Fibroblast of the conjunctiva (primary cell): Measurements from ENCODE around the gene EEF1G.
"Not testable (repeated sequence)": the region's sequence is repeated elsewhere in the genome, so short reads cannot be mapped to it uniquely, and the experiment has no call there.

Experiments used
- DNase-seq: peaks from one replicate; pipeline ENCODE4 v3.0.0-alpha.2; 2010; ENCODE audit warnings: low read depth

Gene EEF1G

DNA sequence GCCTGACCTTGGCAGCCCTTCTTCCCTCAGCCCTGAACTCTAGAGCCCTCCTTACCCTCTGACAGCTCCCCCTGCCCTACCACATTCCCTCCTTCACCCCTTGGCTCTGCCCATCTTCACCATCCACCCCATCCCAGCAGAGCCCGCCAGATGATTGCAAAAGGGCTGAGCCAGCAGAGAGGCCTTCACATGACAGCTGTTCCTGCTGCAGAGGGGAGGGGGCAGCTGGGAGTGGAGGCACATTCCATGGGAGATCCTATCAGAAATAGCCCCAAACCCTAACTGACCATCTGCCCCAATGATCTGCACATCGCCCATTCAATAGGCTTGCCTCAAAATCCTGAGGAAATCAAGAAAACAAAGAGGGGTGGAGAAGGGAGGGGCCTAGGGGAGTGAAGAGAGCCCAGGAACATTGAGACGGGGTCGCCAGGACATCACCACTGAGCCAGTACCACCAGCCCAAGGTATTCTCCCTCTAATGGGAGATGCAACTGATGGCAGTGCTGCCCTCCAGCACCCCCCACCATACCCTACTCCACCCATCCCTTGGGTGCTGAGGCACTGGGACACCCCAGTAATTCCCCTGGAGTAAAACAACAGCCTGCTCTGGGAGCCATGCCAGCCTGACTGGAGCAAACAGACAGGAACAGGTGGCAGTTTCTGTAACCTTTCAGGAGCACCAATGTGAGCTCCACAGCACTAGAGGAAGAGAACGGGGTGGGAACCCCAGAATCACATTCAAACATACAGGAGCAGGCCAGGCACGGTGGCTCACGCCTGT lies 19.1 kb downstream of the EEF1G start:
- DNase-seq: no peak

GRCh38 chr11:62553839-62554361 lies 19.8 kb downstream of the EEF1G start:
- DNase-seq: peak; percentile 68

DNA sequence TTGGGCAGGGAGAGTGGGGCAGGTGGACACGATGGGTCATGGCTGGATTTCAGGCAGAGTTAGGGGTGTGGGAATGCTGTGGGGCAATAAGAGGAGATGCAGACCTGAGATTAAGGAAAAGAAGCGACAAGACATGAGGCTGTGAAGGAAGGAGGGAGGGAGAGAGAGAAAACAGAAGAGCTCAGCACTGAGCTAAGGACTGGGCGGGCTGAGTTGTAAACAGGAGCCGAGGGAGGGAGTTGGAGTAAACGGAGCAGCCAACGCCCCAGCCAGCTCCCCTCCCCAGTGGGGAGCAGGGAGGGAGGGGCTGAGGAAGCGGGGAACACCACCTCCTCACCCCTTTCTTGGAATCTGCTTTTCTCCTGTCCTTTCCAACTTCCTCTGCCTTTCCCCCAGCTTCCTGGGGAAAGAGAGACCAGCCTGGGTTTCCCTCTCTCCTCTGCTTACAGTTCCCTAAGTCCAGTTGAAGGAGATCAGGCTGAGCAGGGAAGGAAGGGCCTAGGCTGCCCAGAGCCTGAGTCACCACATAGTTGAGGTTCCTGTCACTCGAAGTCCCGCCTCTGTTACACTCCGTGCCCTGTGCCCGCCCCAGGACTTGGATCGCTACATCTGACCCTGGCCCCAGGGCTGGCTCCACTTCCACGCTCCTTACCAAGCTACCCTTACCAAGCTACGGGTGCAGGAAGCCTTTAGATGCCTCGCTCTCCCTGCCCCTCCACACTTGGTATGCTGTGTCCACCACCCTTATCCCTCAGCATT lies 20.4 kb downstream of the EEF1G start:
- peak; percentile 94 for DNase-seq

- DNase-seq: no peak
Measured at GRCh38 chr11:62552485-62553079, 21.1 kb downstream of the EEF1G start.

- not testable (repeated sequence) for DNase-seq
Measured at GRCh38 chr11:62550478-62550877, 23.2 kb downstream of the EEF1G start.

GRCh38 chr11:62548545-62549335 lies 25.0 kb downstream of the EEF1G start:
- no peak for DNase-seq

GRCh38 chr11:62547691-62548281 lies 25.9 kb downstream of the EEF1G start:
- DNase-seq: no peak

- no peak for DNase-seq
Measured at GRCh38 chr11:62546929-62547625, 26.6 kb downstream of the EEF1G start.

DNA sequence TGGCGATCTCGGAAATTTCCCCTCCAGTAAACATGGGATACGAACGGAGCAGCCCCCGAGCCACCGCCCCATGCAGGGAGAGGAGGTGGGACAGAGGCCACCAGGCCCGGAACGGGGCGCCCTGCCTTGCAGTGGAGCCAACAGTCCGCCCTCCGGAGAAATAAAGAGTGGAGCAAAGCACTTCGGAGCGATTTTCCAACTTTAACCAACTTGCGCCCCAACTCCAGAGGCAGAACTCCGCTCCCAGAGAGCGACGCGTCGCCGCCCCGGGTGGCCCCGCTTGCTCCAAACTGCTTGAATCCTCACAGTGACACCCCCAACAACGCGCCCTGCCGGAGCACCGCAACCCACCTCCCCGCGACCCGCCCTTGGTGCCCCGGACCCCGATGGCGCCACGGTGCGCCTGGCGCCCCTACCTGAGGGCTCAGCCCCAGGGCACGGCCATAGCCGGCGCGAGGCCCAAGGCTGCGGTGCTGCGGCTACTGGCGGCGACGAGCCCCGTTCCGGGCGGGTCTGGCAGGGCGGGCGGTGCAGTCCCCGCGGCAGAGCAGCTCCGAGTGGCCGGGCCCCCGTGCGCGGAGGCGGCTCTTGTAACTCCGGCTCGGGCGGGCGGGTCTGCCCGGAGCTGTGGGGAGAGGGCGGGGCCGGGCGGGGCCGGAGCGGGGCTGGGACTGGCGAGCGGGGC lies 27.3 kb downstream of the EEF1G start, which contains the start of gene AHNAK:
Gene AHNAK, minus strand, starts transcription at position 563 of the 685 bp plus-strand sequence. CDS start 10,708 bp downstream, outside the sequence.
- no peak for DNase-seq

GRCh38 chr11:62545437-62546243 lies 28.1 kb downstream of the EEF1G start:
- DNase-seq: peak; percentile 91

- no peak for DNase-seq
Measured at GRCh38 chr11:62544581-62545436, 28.9 kb downstream of the EEF1G start.

DNA sequence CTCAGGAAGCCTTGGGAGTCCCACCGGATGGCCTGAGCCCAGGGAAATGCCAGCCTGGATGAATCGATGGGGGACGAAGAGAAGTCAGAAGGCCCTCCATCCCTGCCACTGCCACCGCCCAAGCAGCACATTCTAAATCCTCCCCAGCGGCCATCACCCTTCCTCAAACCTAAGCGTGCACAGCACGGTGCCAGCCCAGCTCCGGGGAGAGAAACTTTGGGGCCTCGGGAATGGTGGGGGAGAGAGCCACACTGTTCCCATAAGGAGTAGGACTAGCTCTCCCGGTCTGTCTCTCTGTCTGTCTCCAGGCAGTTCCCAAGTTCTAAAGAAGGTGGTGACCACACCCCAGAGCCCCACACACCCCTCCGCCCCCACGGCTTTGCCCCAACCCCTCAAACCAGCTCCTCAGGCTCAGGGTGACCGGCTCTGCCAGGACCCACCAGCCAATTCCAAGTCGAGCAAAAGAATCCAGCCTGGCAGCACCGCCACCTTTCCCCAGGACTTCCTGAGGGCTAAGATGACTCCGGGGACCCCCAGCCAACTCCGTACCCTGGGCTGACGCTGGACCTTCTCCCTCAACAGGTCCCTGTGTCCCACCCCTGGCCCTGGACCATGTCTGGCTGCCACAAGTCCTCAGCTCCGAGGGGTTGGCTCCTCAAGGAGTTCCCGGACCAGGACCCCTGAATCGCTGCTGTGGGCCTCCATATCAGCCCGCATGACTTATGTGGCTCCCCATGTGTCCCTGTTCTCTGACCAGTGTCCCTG lies 29.8 kb downstream of the EEF1G start:
- no peak for DNase-seq

DNA sequence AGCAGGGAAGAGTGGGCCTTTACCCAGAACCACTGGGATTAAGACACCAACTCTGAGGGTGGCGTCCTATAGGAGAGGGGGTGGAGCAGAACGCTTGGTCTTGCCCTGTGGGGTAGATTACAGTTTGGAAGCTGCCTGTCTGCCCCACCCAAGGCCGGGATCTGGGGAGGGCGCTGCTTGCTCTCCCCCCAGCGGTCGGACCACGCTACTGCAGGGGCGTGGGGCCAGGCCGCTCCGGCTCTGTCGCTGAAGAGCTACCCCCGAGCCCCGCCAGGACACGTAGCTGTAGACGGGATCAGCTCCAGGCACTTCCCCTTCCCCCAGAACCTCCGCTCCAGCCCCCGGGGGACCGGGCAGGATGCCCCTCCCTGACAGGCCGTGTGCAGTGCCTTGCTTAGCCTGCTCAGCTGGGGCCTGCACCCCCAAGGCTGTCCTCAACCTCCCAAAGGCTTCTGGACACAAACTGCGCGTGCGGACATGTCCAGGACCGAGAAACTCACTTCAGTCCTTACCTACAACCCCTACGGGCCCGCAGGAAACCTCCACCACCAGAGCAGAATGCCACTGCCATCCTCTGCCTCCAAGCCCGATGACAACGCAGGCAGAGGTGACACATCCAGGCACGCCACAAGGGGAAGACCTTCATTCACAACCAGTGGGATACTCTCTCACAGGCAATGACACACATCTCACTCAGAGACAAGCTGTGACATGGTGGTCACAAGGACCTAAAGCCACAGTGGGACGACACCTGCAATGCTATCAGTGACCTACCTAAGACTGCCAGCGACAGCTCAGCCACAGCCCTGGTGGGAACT lies 30.7 kb downstream of the EEF1G start:
- DNase-seq: peak; percentile 80

- no peak for DNase-seq
Measured at GRCh38 chr11:62542111-62542745, 31.5 kb downstream of the EEF1G start.

- no peak for DNase-seq
Measured at GRCh38 chr11:62540804-62541701, 32.6 kb downstream of the EEF1G start.
